Measurements from ENCODE around the gene S100A14. TPM values are rescaled to one million over a fixed set of nuclear protein-coding genes. Genes with fewer than 3 reads are reported as not detected.

Gene S100A14
- total and polyA plus RNA-seq, 2 of the 13 experiments (the other 11 are each of a cell fraction or from before 2014, with no cell fraction given), result 1.4 to 7.7 TPM

DNA sequence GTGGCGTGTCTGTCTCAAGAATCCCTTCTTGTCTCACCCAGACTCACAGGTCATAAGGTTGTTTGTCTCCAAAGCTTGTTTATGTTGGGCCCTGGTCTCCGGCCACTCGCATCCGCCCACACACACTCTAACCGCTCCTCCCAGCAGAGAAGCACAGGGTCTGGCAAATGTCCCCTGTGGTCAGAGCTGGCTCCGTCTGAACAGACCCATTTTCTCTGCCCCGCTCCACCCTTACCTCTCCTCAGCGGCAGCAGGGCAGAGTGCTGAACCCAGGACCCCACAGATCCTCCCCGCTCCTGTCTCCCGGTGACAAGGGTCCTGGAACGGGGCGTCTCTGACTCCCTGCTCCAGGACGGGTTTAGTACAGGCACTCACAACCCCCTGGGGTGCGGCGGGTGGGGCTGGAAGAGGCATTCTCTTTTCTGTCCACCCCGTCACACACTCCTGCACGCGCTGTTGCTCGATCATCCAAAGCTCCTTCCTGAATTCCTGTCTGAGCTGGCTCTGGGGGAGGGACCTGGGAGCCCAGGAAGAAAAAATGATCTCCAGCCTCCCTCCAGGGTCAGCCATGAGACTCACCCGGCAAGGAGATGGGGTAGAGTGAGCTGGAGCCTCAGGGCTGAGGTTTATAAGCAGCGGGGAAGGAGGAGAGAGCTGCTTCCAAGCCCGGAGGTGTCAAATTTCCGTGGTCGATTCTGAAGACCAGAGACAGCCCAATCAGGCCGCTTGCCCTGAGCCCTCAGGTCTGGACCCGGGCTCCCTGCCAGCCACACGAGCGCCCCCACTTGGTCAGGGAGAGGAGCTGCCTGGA, 11.0 kb upstream of the S100A14 start, which contains the start of gene S100A13 (continued):
- TF ChIP-seq ATF6 (CRISPR knock-in tag; conservative IDR thresholded peaks at IDR 0.05) (no peak), ZNF160 (CRISPR knock-in tag; IDR thresholded peaks at IDR 0.05) (no peak), HCFC1 (IDR thresholded peaks at IDR 0.05; ENCODE audit: low read depth, low read length) (no peak), CBFB (CRISPR knock-in tag; IDR thresholded peaks at IDR 0.05) (no peak), ZNF292 (CRISPR knock-in tag; IDR thresholded peaks at IDR 0.05; ENCODE audit: borderline replicate concordance, low read depth) (no peak; the same call in 1 of the 2 replicates), GATAD2A (CRISPR knock-in tag; IDR thresholded peaks at IDR 0.05) (peak; percentile 40; the same call in 1 of the 2 replicates), ZNF547 (CRISPR knock-in tag; IDR thresholded peaks at IDR 0.05) (no peak), KLF9 (CRISPR knock-in tag; IDR thresholded peaks at IDR 0.05; ENCODE audit: low read depth) (no peak), ZNF33A (CRISPR knock-in tag; IDR thresholded peaks at IDR 0.05; ENCODE audit: borderline replicate concordance) (no peak), WIZ (CRISPR knock-in tag; IDR thresholded peaks at IDR 0.05) (no peak), EZH2 (conservative IDR thresholded peaks at IDR 0.05; ENCODE audit: low read depth, low read length) (no peak), E2F1 (CRISPR knock-in tag; IDR thresholded peaks at IDR 0.05) (no peak), PREB (CRISPR knock-in tag; IDR thresholded peaks at IDR 0.05) (no peak), ZNF644 (CRISPR knock-in tag; IDR thresholded peaks at IDR 0.05; ENCODE audit: low read depth) (no peak), E2F2 (CRISPR knock-in tag; IDR thresholded peaks at IDR 0.05; ENCODE audit: borderline replicate concordance) (no peak), ZNF879 (CRISPR knock-in tag; IDR thresholded peaks at IDR 0.05) (no peak), ZFP82 (CRISPR knock-in tag; IDR thresholded peaks at IDR 0.05; ENCODE audit: borderline replicate concordance) (no peak), PAF1 (CRISPR knock-in tag; IDR thresholded peaks at IDR 0.05) (no peak), POLR2A (IDR thresholded peaks at IDR 0.05; ENCODE audit: insufficient read depth in 1 of 2, low read depth in 2 of 2, low read length in 2 of 2) (peak; percentile 91 to 94), PHF8 (CRISPR knock-in tag; IDR thresholded peaks at IDR 0.05) (peak; percentile 38; the same call in 1 of the 2 replicates), ZNF512B (CRISPR knock-in tag; IDR thresholded peaks at IDR 0.05; ENCODE audit: borderline replicate concordance) (no peak), NCOA5 (CRISPR knock-in tag; IDR thresholded peaks at IDR 0.05) (no peak), MXD1 (CRISPR knock-in tag; IDR thresholded peaks at IDR 0.05) (no peak)

Measured in HepG2 (cell line).